ENCODE measurements around the gene MTHFD1. TPM values are rescaled to one million over a fixed set of nuclear protein-coding genes. Genes with fewer than 3 reads are reported as not detected.
A peak's percentile ranks its signal among the peaks of the same experiment; 100 is the strongest.

MTHFD1 gene
- total RNA-seq, 1 donor: 53.1 TPM

DNA sequence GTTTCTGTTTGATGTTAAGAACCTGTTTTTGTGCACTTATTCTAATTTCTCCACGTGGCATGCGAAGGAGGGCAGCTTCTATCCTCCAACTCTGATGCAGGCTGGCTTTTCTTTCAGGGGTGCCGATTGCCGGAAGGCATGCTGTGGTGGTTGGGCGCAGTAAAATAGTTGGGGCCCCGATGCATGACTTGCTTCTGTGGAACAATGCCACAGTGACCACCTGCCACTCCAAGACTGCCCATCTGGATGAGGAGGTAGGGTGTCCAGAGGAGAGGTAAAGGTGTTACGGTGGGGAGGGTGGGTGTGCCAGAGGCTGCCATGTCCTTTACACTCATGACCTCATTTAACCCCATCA is 29.6 kb downstream of the MTHFD1 start:
- DNase-seq (ENCODE audit: low read depth): no peak
- TF ChIP-seq, protein P1, sequence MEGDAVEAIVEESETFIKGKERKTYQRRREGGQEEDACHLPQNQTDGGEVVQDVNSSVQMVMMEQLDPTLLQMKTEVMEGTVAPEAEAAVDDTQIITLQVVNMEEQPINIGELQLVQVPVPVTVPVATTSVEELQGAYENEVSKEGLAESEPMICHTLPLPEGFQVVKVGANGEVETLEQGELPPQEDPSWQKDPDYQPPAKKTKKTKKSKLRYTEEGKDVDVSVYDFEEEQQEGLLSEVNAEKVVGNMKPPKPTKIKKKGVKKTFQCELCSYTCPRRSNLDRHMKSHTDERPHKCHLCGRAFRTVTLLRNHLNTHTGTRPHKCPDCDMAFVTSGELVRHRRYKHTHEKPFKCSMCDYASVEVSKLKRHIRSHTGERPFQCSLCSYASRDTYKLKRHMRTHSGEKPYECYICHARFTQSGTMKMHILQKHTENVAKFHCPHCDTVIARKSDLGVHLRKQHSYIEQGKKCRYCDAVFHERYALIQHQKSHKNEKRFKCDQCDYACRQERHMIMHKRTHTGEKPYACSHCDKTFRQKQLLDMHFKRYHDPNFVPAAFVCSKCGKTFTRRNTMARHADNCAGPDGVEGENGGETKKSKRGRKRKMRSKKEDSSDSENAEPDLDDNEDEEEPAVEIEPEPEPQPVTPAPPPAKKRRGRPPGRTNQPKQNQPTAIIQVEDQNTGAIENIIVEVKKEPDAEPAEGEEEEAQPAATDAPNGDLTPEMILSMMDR (IDR thresholded peaks at IDR 0.05; ENCODE audit: insufficient read depth, low read depth, low read length): no peak
- no peak overlapping the region for H3K4me3 ChIP-seq (ENCODE audit: low read depth, low read length)

DNA sequence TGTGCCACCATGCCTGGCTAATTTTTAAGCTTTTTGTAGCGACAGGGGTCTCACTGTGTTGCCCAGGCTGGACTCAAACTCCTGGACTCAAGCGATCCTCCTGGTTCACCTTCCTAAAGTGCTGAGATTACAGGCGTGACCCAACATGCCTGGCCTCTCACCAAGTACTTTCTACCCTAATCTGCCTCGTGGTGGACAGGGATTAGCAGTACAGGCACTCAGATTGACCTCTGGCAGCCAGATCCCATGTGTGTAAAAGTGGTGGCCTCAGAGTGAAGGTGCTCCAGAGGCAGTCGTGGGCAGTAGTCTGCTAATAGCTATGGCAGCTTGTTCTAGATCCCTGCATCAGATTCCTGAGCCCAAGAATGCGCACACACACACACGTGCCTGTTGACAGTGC is 30.9 kb downstream of the MTHFD1 start:
- H3K4me3 ChIP-seq (ENCODE audit: low read depth, low read length): no peak overlapping the region
- no peak for DNase-seq (ENCODE audit: low read depth)
- TF ChIP-seq, protein P1 (IDR thresholded peaks at IDR 0.05; ENCODE audit: insufficient read depth, low read depth, low read length): no peak

DNA sequence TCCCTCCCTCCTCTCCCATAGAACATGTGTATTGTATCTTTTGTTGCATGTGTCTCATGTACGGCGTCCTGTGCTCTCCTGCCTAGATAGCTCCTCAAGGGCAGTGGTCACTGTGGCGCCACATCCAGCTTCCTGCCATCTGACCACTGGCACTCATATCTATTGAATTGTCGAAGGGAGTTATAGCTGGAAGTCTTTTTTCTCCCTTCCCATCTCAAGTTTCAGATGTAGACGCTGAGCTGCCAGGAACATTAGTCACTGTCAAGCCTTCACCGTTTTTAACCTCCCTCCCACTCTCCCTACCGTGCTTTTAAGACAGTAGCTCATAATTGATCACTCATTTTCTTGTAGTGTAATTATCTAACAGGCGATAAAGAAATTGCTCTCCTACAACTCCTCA is 33.0 kb downstream of the MTHFD1 start:
- H3K4me3 ChIP-seq (ENCODE audit: low read depth, low read length): no peak overlapping the region
- TF ChIP-seq, protein P1 (IDR thresholded peaks at IDR 0.05; ENCODE audit: insufficient read depth, low read depth, low read length): no peak
- DNase-seq (ENCODE audit: low read depth): peak; percentile 57

DNA sequence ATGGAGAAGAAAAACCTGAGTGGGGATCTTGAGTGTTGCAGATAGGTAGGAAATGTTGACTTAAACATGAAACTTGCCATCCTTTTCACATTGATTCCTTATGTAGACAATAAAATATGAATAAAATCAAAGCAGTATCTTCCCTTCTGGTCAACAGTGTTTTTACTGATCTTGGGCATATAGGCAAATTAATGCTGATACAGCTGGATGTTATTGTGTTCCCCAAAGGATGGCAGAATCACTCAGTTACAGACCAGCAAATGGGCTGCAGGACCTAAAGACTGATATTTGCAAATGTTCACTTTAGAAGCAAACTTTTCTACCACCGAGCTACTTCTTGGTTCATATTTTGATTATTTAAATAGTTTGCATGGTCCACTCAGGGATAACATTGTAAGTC is 33.9 kb downstream of the MTHFD1 start:
- TF ChIP-seq, protein P1 (IDR thresholded peaks at IDR 0.05; ENCODE audit: insufficient read depth, low read depth, low read length): no peak
- no peak overlapping the region for H3K4me3 ChIP-seq (ENCODE audit: low read depth, low read length)
- DNase-seq (ENCODE audit: low read depth): no peak

DNA sequence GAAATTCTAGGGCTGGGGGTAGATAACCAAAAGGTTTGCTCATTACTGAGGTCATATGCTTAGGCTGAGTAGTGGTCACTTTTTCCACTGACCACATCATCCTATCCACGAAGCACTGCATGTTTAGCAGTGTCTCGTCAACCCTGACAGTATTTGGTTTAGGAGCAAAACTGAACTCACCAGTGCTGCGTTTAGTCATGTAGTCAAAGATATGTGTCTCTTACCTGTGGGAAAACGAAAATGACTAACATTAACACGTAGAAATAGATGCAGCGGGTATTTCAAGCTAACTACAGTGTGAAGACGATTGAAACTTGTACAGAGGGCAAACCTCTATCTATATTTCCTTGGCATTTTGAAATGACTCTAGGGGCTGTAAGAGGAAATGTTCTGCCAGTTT is 34.6 kb downstream of the MTHFD1 start:
- DNase-seq (ENCODE audit: low read depth): no peak
- H3K4me3 ChIP-seq (ENCODE audit: low read depth, low read length): no peak overlapping the region
- TF ChIP-seq, protein P1 (IDR thresholded peaks at IDR 0.05; ENCODE audit: insufficient read depth, low read depth, low read length): no peak

DNA sequence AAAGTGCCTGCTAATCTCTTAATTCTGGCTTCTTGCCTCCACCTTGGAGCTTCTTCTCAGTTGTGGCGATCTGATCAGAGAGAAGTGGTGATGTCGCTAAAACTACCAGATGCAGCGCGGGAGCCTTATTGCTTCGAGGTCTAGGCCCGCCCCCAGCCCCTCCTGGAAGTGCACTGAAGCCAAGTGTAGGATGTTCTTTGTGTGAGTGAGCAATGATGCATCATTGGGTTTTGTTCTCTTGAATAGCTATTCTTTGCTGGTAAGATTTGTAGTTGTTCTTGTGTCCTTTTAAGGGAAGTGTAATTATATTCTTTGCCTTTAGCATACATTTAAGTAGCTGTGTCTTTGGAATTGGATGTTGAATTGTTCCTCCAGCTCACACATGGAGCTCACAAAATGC is 35.8 kb downstream of the MTHFD1 start:
- no peak overlapping the region for H3K4me3 ChIP-seq (ENCODE audit: low read depth, low read length)
- no peak for DNase-seq (ENCODE audit: low read depth)
- TF ChIP-seq, protein P1 (IDR thresholded peaks at IDR 0.05; ENCODE audit: insufficient read depth, low read depth, low read length): no peak

DNA sequence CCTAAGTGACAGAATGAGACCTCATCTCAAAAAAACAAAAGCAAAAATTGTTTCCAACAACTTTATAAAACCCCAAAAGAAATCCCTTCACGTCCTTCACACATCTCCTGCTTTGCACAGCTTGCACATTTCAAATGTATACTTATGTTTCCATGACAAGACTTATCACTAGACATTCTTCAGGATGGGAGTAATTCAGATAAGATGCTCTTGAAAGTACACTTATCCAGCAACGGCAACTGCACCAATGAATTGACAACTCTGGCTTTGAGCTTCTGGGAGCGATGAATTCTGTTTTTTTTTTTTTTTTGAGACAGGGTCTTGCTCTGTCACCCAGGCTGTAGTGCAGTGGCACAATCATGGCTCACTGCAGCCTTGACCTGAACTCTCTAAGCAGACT is 46.4 kb downstream of the MTHFD1 start:
- TF ChIP-seq, protein P1 (IDR thresholded peaks at IDR 0.05; ENCODE audit: insufficient read depth, low read depth, low read length): no peak
- H3K4me3 ChIP-seq (ENCODE audit: low read depth, low read length): no peak overlapping the region

More for the DNA sequence above, 46.4 kb downstream of the MTHFD1 start:
- peak; percentile 70 for DNase-seq (ENCODE audit: low read depth)
